IgD-negative memory B cell (primary cell): Measurements from ENCODE around the gene ADAM10. TPM values are rescaled to one million over a fixed set of nuclear protein-coding genes. Genes with fewer than 3 reads are reported as not detected.

Experiments
- H3K27ac Mint-ChIP-seq, 3 donors: one replicate each; pipeline ENCODE4 v1.8.0; 2020 to 2022; ENCODE audit warnings: mild to moderate bottlenecking in 3 of 3, mixed read lengths in 3 of 3, moderate library complexity in 1 of 3
- H3K27me3 Mint-ChIP-seq: one replicate; pipeline ENCODE4 v1.8.0; 2021; ENCODE audit warnings: mixed read lengths
- H3K36me3 Mint-ChIP-seq: one replicate; pipeline ENCODE4 v1.8.0; 2020; ENCODE audit warnings: mild to moderate bottlenecking, mixed read lengths
- H3K4me1 Mint-ChIP-seq, 3 donors: one replicate each; pipeline ENCODE4 v1.8.0; 2020 to 2022; ENCODE audit warnings: mixed read lengths in 3 of 3, mild to moderate bottlenecking in 1 of 3
- H3K4me3 Mint-ChIP-seq, 4 donors: one replicate each; pipeline ENCODE4 v1.8.0; 2020 to 2022; ENCODE audit warnings: mild to moderate bottlenecking in 4 of 4, mixed read lengths in 4 of 4, moderate library complexity in 3 of 4
- H3K9me3 Mint-ChIP-seq, 3 donors: one replicate each; pipeline ENCODE4 v1.8.0; 2020 to 2021; ENCODE audit warnings: mixed read lengths in 3 of 3, mild to moderate bottlenecking in 1 of 3
- polyA plus RNA-seq: library from polyadenylated mRNA; unstranded; fragments of 300-500 nt; fragmentation: Illumina TruSeq; gene quantifications from one replicate; pipeline ENCODE4 v1.2.3, GENCODE V29; 2021

Gene ADAM10
- polyA plus RNA-seq, 1 donor from 2014 or later: 91.9 TPM

- H3K27me3 Mint-ChIP-seq: peaks cover 5% of the 10 kb centered on the region
- no peaks in the 10 kb centered on the region for H3K36me3 Mint-ChIP-seq
These were observed 210.6 kb downstream of the ADAM10 start for GRCh38 chr15:58538901-58539300.

More at GRCh38 chr15:58538901-58539300, 210.6 kb downstream of the ADAM10 start:
- Mint-ChIP-seq H3K4me1 (no peaks in the 10 kb centered on the region), H3K9me3 (no peaks in the 10 kb centered on the region), H3K27ac (no peak overlapping the region), H3K4me3 (no peak overlapping the region)

Other genes starting within 250 kb of the ADAM10 start
- 14.1 TPM for gene MINDY2, start 21.6 kb upstream of the ADAM10 start, polyA plus RNA-seq
- 104 TPM for gene SLTM, start 184.0 kb upstream of the ADAM10 start, polyA plus RNA-seq
- gene RNF111, start 238.0 kb upstream of the ADAM10 start, polyA plus RNA-seq: 25.3 TPM